GM13976 (cell line): Measurements from ENCODE around the gene COBLL1.
"Not testable (repeated sequence)": the region's sequence is repeated elsewhere in the genome, so short reads cannot be mapped to it uniquely, and the experiment has no call there.

Source experiments
- DNase-seq: peaks from one replicate; pipeline ENCODE4 v3.0.0; 2012; ENCODE audit warnings: low spot score
- CTCF ChIP-seq: IDR thresholded peaks from 2 replicates; pipeline ENCODE4 v1.5.1; 2012; ENCODE audit warnings: borderline replicate concordance, mild to moderate bottlenecking; ENCODE audit not compliant: insufficient read depth; ENCODE audit errors: extremely low read depth, missing control alignments, control extremely low read depth
- in situ Hi-C: fragments of 300-500 bp; cut with MboI; formaldehyde crosslinking; loops from one replicate; pipeline ENCODE4 v1.12.0; 2022; ENCODE audit warnings: low sequenced_read_pairs, mixed read lengths, inconsistent platforms; ENCODE audit not compliant: unreplicated experiment

The COBLL1 gene

GRCh38 chr2:164710837-164711765 is 130.5 kb downstream of the COBLL1 start:
- no peak for DNase-seq
- no peak for TF ChIP-seq CTCF
- in situ Hi-C loops, result no loop called here

GRCh38 chr2:164710252-164710836 is 131.3 kb downstream of the COBLL1 start:
- in situ Hi-C loops, result not testable (repeated sequence)

GRCh38 chr2:164706522-164706921 is 135.1 kb downstream of the COBLL1 start:
- no peak for DNase-seq
- in situ Hi-C loops, result no loop called here
- TF ChIP-seq CTCF, result no peak

More at GRCh38 chr2:164710252-164710836, 131.3 kb downstream of the COBLL1 start:
- not testable (repeated sequence) for DNase-seq

DNA sequence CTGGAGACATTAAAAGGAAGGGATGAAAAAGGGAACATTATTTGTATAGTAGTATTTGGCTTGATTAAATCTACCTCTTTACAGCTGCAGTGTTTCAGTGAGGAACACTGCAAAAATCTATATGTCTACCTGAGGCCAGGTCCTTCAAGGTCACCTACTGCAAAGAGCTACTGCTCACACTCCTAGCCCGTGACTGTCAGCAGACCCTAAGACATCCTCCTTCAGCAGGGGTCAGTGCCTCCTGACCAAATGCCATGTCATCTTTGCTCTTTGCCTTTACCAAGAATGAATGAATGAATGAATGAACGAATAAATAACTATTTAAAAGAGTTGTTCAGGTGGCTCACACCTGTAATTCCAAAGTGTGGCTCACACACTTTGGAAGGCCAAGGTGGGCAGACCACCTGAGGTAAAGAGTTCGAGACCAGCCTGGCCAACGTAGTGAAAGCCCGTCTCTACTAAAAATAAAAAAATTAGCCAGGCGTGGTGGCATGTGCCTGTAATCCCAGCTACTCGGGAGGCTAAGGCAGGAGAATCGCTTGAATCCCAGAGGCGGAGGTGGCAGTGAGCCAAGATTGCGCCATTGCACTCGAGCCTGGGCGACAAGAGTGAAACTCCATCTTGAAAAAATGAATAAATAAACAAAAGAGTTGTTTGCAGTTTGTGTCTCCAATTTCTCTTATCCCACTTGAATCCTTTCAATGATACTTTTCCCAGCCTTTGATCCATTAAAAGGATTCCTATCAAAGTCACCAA is 136.0 kb downstream of the COBLL1 start:
- no peak for DNase-seq
- TF ChIP-seq CTCF, result no peak
- in situ Hi-C loops, result no loop called here

DNA sequence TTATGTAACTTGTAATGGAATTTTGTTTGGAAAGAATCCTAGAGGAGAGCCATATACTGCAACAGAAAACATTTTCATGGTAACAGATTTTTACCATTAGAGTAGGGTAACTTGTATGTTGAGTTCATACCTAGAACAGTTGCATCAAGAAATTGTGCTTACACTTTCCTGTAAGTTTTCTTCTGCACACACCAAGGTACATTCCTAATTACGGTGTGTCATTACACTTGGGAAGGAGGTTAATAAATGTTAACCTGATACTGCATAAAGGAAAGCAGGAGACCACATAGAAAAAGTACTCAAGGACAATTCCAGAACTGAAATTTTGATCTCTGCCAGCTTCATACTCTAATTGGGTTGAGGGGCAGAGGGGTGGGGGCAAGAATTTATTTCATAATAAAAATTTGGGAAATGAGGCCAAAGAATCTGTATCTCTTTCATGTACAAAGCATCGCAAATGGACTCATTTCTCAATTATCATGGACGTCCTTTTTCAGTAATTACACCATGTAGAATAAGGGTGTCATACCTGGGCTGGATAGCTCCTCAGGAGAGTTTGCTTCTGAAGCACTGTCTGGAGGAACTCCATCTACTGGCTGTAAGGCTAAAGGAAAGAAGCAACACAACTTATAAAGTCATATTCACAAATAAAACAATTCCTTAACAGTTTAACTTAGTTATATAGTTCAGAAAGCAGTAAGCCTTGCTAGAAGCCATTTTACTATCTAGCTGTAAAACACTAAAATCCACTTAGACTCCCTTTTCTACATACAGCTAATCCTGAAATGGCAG is 137.5 kb downstream of the COBLL1 start:
- TF ChIP-seq CTCF, result no peak
- DNase-seq, result no peak
- in situ Hi-C loops, result no loop called here

GRCh38 chr2:164701565-164701964 is 140.1 kb downstream of the COBLL1 start:
- in situ Hi-C loops, result no loop called here
- no peak for TF ChIP-seq CTCF

More at GRCh38 chr2:164701565-164701964, 140.1 kb downstream of the COBLL1 start:
- no peak for DNase-seq
